GM12873 (cell line): Measurements from ENCODE around the gene FER1L5.

ENCODE experiments used
- CTCF ChIP-seq: IDR thresholded peaks from 2 replicates; pipeline ENCODE4 v1.5.1; 2012; ENCODE audit warnings: low read depth, mild to moderate bottlenecking, moderate library complexity, low read length, control low read depth; ENCODE audit not compliant: insufficient read depth; ENCODE audit errors: missing control alignments

FER1L5 gene

DNA sequence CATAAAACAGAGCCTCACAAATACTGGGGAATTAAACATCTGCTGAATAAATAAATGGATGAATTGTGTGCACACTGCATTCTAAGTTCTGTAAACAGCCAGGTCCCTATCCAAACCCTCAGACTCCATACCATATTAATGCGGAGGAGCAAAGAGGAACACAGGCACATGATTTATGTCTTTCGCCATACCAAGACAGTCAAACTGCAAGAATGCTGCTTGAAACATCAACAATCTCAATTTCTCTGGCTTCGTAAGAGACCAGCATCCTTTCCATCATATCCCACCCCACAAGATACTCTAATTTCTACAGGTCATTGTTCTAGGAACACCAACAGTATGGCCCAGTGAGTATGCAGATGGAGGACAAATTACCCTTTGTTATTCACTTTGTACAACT is 19.4 kb upstream of the FER1L5 start:
- no peak for TF ChIP-seq CTCF

DNA sequence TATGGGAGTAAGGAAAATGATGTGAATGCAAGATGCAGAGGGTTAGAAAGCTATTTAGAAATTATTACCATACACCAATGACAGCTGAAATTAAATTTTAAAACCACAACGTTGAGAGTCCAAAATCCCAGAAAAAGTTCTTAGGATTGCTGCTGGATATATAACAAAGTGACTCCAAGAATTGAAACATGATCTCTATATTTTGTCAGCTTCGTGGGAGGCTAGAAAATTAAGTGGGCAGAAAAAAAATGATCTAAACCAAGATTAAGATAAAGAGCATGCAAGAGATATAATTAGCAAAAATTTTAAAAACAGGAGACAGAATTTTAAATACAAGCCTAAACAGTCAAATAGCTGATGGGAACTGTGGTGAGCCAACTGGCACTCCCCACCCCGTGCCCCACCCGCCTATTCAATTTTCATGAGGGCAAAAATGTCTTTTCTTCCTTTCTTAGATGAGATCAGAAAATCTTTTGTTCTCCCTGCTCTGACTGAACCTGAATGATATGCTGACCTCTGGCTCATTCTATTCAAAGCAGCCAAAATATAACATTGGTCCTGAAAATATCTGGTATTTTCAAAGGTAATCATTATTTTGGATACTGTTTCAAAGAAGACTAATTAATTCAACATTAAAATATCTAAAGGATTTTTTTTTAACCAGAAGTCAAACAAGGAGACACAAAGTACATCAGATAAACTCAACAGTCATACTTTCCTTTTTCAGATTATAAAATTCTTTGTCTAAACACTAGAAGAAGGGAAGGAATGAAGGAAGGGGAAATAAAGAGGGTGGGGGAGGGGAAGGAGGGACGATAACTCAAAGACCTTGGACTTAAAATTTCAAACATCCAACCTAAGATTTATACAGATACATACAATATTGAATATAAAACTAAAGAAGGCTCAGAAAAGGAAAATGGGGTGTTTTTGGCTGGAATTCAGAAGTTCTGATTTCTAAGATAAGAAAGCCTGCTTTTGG is 16.7 kb upstream of the FER1L5 start:
- no peak for TF ChIP-seq CTCF

DNA sequence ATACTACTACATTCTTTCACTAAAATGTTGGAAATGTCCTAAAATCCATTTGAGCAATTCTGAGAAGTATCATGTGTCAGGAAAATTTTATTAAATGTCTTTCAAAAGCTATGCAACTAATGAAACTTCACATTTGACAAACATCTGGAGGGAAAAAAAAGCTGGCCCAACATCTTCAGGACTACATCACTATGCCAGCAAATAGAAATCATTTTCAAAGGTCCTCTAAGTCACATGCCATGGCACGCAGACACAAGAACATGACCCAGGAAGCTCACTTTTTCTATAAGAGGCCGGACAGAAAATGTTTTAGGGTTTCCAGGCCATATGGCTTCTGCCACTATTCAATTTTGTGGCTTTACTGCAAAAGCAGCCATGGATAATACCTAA is 16.0 kb upstream of the FER1L5 start:
- TF ChIP-seq CTCF = no peak

DNA sequence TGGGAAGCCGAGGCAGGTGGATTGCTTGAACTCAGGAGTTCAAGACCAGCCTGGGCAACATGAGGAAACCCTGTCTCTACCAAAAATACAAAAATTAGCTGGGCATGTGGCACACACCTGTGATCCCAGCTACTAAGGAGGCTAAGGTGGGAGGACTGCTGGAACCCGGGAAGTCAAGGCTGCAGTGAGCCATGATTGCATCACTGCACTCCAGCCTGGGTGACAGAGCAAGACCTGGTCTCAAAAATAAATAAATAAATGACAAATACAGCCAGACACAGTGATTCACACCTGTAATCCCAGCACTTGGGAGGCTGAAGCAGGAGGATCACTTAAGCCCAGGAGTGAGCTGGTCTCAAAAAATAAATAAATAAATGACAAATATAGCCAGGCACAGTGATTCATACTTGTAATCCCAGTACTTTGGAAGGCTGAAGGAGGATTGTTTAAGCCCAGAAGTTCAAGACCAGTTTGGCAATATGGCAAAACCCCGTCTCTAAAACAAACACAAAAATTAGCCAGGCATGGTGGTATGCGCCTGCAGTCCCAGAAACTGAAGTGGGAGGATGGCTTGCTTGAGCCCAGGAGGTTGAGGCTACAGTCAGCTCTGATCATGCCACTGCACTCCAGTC is 10.6 kb upstream of the FER1L5 start:
- no peak for TF ChIP-seq CTCF

DNA sequence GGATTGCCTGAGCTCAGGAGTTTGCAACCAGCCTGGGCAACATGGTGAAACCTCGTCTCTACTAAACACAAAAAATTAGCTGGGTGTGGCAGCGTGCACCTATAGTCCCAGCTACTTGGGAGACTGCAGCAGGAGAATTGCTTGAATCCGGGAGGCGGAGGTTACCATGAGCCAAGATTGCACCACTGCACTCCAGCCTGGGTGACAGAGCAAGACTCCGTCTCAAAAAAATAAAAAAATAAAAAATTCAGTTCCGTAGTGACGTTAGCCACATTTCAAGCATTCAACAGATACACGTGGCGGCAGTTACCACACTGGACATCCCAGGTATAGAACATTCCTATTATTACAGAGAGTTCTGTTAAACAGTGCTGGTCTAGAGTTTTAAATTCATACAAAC is 8.9 kb upstream of the FER1L5 start:
- no peak for TF ChIP-seq CTCF

GRCh38 chr2:96636551-96637171 is 5.9 kb upstream of the FER1L5 start:
- no peak for TF ChIP-seq CTCF
